Superior temporal gyrus (tissue), 1 donor: Measurements from ENCODE around the gene EFHD2.
"Not testable (repeated sequence)": the region's sequence is repeated elsewhere in the genome, so short reads cannot be mapped to it uniquely, and the experiment has no call there.

Source experiments
- DNase-seq: peaks from one replicate; pipeline ENCODE4 v3.0.0-alpha.2; 2016; ENCODE audit errors: extremely low spot score

Gene EFHD2

GRCh38 chr1:15430787-15431570 lies 21.3 kb downstream of the EFHD2 start:
- DNase-seq: peak; percentile 85

DNA sequence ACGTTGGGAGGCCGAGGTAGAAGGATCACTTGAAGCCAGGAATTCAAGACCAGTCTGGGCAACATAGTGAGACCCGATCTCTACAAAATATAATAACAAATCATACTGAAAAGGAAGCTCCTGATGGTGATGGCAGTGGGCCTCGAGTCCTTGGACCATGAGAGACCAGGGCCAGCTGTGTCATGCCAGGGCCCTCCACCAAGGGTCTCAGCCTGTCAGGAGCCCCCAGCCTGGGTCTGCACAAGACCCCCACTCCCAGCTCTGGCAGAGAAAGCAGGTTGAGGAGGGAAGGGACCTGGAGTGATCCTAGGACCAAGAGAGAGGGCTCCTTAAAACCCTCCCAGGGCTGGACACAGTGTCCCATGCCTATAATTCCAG lies 21.9 kb downstream of the EFHD2 start:
- no peak for DNase-seq

GRCh38 chr1:15432324-15432723 lies 22.6 kb downstream of the EFHD2 start:
- no peak for DNase-seq

DNA sequence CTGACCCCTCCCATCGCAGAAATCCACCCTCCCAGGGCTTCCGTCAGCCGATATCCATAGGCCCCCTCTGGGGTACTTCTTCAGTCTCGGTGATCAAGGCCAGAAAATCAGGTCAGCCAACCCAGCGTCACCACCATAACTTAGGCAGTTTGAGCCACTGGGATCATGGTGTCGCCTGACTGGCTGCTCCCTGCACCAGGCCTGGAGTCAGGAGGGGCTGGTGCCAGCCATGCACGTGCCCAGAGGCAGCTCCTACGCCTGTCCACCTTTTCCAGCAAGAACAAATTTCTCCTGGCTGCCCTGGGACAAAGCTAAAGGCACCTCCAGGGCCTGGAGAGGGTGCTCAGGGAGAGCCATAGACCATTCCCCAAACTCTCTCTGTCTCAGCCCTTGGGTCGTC lies 23.8 kb downstream of the EFHD2 start:
- no peak for DNase-seq

- DNase-seq: not testable (repeated sequence)
Measured at GRCh38 chr1:15434739-15435138, 25.1 kb downstream of the EFHD2 start.

GRCh38 chr1:15435239-15436077 lies 25.8 kb downstream of the EFHD2 start:
- no peak for DNase-seq

DNA sequence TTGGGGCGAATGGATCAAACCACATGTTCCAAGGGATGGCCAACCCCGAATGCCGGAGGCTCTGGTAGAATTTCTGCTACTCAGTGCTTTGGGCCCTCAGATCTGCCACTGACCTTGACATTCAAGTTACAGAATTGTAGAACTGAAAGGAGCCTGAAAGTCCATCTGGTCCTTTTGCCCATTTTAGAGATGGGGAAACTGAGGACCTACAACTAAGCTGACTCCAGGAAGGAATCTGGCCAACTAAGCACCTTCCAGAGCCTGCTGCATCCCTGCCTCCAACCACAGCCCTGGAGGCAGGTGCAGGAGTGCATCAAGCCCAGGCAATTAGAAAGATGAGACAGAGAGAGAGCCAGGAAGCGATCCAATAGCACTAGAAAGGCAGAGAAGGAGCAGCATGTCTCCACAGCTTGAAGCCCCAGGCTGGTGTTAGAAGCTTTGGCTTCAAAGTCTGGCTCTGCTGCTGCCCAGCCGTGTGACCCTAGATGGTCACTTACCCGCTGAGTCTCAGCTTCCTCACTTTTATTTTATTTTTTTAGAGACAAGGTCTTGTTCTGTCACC lies 27.3 kb downstream of the EFHD2 start:
- no peak for DNase-seq

GRCh38 chr1:15439325-15439724 lies 29.6 kb downstream of the EFHD2 start:
- no peak for DNase-seq

DNA sequence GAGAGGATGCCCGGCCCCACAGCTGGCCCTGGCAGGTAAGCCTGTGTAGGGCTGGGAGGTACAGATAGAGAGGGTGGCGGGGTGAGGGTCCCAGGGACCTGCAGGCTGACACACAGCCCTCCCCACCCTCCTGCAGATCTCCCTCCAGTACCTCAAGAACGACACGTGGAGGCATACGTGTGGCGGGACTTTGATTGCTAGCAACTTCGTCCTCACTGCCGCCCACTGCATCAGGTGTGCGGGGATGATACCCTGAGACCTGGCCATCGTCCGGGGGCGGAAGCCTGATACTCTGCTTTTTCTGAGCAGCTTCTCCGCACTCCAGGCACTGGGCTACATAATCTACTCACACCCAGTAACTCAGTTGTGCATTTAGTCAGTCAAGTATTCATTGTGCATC lies 30.7 kb downstream of the EFHD2 start:
- DNase-seq: no peak

- DNase-seq: no peak
Measured at GRCh38 chr1:15441247-15441646, 31.6 kb downstream of the EFHD2 start.

DNA sequence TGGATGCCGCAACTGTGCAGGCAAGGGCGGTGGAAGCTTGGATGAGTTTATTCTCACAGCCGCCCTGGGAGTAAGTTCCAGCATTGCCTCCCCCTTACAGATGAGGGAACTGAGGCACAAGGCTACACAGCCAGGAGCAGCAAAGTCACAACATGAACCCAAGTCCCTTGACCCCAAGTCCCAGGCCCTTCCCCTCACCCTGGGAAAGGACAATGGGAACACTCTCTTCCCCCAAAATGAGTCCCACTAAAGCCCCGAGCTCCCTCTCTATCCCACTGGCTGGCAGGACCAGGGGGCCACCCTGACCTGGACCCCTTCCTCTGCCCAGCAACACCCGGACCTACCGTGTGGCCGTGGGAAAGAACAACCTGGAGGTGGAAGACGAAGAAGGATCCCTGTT lies 32.4 kb downstream of the EFHD2 start:
- no peak for DNase-seq

GRCh38 chr1:15442759-15443158 lies 33.1 kb downstream of the EFHD2 start:
- no peak for DNase-seq

DNA sequence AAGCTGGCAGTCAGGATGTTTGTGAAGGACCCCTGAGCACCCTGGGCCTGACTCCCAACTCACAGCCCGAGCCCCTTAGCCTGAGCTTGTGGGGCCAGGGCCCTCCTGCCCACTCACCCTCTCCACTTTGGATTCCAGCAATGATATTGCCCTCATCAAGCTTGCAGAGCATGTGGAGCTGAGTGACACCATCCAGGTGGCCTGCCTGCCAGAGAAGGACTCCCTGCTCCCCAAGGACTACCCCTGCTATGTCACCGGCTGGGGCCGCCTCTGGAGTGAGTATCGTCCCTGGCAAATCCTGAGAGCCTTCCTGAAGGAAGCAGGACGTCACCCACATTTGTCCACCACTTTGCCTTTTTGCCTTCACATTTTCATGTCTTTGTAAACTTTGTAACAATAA lies 33.6 kb downstream of the EFHD2 start:
- no peak for DNase-seq

GRCh38 chr1:15444468-15445389 lies 35.0 kb downstream of the EFHD2 start:
- DNase-seq: no peak

GRCh38 chr1:15445390-15446122 lies 35.9 kb downstream of the EFHD2 start:
- DNase-seq: no peak

- no peak for DNase-seq
Measured at GRCh38 chr1:15446212-15446611, 36.5 kb downstream of the EFHD2 start.

- DNase-seq: no peak
Measured at GRCh38 chr1:15448877-15449462, 39.3 kb downstream of the EFHD2 start.

GRCh38 chr1:15449567-15449966 lies 39.9 kb downstream of the EFHD2 start:
- no peak for DNase-seq

DNA sequence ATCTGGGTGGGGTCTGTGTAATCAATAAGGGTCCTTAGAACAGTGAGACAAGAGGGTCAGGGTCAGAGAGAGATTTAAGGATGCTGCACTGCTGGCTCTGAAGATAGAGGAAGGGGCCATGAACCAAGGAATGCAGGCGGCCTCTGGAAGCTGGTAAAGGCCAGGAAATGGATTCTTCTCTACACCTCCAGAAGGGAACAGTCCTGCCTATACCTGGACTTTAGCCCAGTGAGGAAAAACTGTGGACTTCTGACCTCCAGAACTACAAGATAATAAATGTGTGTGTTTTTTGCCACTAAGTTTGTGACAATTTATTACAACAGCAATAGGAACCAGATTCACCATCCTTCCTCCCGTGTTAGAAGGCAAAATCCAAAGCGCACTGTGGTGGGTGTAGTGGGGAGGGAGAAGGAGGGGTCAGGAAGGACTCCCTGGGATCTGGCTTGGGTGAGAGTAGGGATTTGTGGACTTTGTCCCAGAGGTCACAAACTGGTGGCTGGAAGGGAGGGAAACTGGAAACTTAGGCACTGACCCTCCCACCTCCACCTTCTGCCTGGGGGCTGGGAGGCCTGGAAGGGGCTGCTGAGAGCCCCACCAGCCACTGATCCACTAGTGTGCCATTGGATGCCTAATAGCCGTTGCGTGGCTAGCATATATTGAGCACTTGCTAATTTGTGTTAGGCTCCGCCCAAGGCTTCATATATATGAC lies 41.5 kb downstream of the EFHD2 start:
- DNase-seq: no peak

GRCh38 chr1:15452216-15452615 lies 42.5 kb downstream of the EFHD2 start:
- no peak for DNase-seq
